IPS-15b (cell line): ENCODE results near the gene PRKAR1B.

Experiments
- H3K27me3 ChIP-seq: one replicate; pipeline ENCODE4 v1.6.1; 2013; ENCODE audit warnings: low read length; ENCODE audit not compliant: control insufficient read depth, insufficient read depth
- H3K36me3 ChIP-seq: one replicate; pipeline ENCODE4 v1.6.1; 2013; ENCODE audit warnings: low read length; ENCODE audit not compliant: control insufficient read depth, insufficient read depth
- H3K4me1 ChIP-seq: one replicate; pipeline ENCODE4 v1.6.1; 2013; ENCODE audit warnings: mild to moderate bottlenecking, low read length; ENCODE audit not compliant: control insufficient read depth, insufficient read depth
- H3K4me3 ChIP-seq: one replicate; pipeline ENCODE4 v1.5.1; 2013; ENCODE audit warnings: low read depth, low read length
- H3K9ac ChIP-seq: one replicate; pipeline ENCODE4 v1.6.1; 2013; ENCODE audit warnings: low read depth, mild to moderate bottlenecking, low read length
- H3K9me3 ChIP-seq: one replicate; pipeline ENCODE4 v1.6.1; 2013; ENCODE audit warnings: mild to moderate bottlenecking, low read length; ENCODE audit not compliant: control insufficient read depth, insufficient read depth

The PRKAR1B gene

DNA sequence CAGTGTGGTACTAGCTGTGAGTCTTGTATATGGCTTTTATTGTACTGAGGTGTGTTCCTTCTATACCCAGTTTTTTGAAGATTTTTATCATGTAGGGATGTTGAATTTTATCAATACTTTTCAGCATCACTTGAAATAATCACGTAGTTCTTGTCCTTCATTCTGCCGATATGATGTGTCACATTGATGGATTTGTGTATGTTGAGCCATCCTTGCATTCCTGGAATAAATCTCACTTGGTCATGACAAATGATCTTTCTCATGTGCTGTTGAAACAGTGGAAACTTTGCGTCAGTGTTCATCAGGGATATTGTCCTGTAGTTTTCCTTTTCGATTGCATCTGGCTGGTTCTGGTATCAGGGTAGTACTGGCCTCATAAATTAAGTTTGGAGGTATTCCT is 7.1 kb upstream of the PRKAR1B start:
- H3K4me3 ChIP-seq, result no peak overlapping the region
- H3K4me1 ChIP-seq, result peaks cover 4% of the 10 kb centered on the region
- H3K27me3 ChIP-seq, result no peaks in the 10 kb centered on the region
- H3K9me3 ChIP-seq, result peaks cover 6% of the 10 kb centered on the region
- no peak overlapping the region for H3K9ac ChIP-seq
- peaks cover 30% of the 10 kb centered on the region for H3K36me3 ChIP-seq

- Histone ChIP-seq H3K36me3 (peaks cover 30% of the 10 kb centered on the region), H3K4me3 (no peak overlapping the region), H3K9ac (no peak overlapping the region), H3K27me3 (no peaks in the 10 kb centered on the region), H3K9me3 (peaks cover 6% of the 10 kb centered on the region), H3K4me1 (peaks cover 4% of the 10 kb centered on the region)
Measured at GRCh38 chr7:732556-732955, 5.5 kb upstream of the PRKAR1B start.

DNA sequence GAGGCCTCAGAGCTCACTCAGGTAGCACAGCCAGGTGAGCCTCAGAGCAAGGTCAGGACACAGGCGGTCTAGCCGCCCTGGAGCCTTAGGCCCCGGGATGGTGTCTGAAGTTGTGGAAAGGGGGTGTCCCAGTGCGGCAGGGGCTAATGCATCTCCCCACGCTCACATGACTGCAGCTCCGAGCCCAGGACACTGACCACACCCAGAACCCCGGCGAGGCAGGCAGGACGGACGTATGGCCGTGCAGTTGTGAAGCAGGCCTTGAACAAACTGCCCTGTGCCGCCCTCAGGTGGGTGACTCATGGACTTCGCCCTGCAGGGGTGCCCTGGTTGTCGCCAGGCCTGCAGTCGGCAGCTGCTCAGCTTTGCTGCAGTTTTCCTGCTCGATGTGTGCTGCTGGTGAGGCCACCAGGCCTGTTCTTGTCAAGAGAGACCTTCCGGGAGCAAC is 5.0 kb upstream of the PRKAR1B start:
- peak overlapping the region; percentile 70 for H3K9ac ChIP-seq
- H3K36me3 ChIP-seq, result peaks cover 28% of the 10 kb centered on the region
- H3K4me1 ChIP-seq, result peaks cover 4% of the 10 kb centered on the region

GRCh38 chr7:731440-732085 is 4.5 kb upstream of the PRKAR1B start:
- H3K4me1 ChIP-seq, result peaks cover 4% of the 10 kb centered on the region
- H3K9me3 ChIP-seq, result peaks cover 6% of the 10 kb centered on the region
- no peak overlapping the region for H3K4me3 ChIP-seq
- H3K9ac ChIP-seq, result peak overlapping the region; percentile 70
- no peaks in the 10 kb centered on the region for H3K27me3 ChIP-seq
- peaks cover 28% of the 10 kb centered on the region for H3K36me3 ChIP-seq

More for the DNA sequence above, 5.0 kb upstream of the PRKAR1B start:
- Histone ChIP-seq H3K4me3 (no peak overlapping the region), H3K27me3 (no peaks in the 10 kb centered on the region), H3K9me3 (peaks cover 6% of the 10 kb centered on the region)

GRCh38 chr7:730501-731439 is 3.7 kb upstream of the PRKAR1B start:
- Histone ChIP-seq H3K9me3 (peaks cover 6% of the 10 kb centered on the region), H3K36me3 (peaks cover 28% of the 10 kb centered on the region), H3K27me3 (no peaks in the 10 kb centered on the region), H3K4me1 (peaks cover 4% of the 10 kb centered on the region), H3K4me3 (no peak overlapping the region), H3K9ac (no peak overlapping the region)

GRCh38 chr7:729140-730000 is 2.3 kb upstream of the PRKAR1B start:
- Histone ChIP-seq H3K27me3 (no peaks in the 10 kb centered on the region), H3K9me3 (no peaks in the 10 kb centered on the region), H3K4me3 (no peak overlapping the region), H3K9ac (no peak overlapping the region), H3K36me3 (peaks cover 23% of the 10 kb centered on the region), H3K4me1 (peaks cover 8% of the 10 kb centered on the region)

- peaks cover 25% of the 10 kb centered on the region for H3K36me3 ChIP-seq
- H3K9ac ChIP-seq, result no peak overlapping the region
Measured at GRCh38 chr7:728602-729001, 1.5 kb upstream of the PRKAR1B start.

DNA sequence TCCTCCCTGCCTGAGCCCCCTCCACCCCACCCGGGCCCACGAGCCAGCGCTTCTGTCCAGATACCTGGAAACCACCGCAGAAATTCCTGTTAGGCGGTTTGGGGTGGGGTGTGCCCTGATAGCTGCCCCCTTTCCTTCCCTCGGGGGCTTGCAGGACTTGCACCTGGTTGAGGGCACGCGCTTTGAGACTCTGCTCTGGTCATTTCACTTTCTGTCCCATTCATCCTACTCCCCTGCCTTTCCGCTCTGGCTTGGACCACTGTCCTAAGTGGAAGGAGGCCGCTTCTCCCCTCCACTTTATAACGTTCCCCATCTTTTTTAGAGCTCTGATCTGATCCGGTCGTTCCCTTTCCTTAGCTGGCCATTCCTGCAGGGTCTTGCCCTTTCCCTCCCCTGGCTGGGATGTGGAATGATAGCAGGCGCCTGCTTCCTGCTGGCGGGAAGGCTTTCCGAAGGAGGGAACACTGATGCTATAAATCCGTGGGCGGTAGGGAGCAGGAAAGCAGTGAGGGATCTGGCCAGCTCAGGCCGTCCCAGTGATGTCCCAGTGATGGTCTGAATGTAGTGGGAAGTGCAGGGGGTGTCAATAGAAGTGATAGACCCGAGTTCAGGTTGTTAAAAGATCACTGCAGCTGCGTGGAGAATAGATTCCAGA is 852 bp upstream of the PRKAR1B start:
- peak overlapping the region; percentile 50 for H3K4me3 ChIP-seq
- H3K9me3 ChIP-seq, result no peaks in the 10 kb centered on the region
- peaks cover 28% of the 10 kb centered on the region for H3K36me3 ChIP-seq
- no peaks in the 10 kb centered on the region for H3K27me3 ChIP-seq
- H3K9ac ChIP-seq, result peak overlapping the region; percentile 50
- H3K4me1 ChIP-seq, result peaks cover 8% of the 10 kb centered on the region

More at GRCh38 chr7:728602-729001, 1.5 kb upstream of the PRKAR1B start:
- Histone ChIP-seq H3K4me1 (peaks cover 8% of the 10 kb centered on the region), H3K4me3 (no peak overlapping the region), H3K9me3 (no peaks in the 10 kb centered on the region), H3K27me3 (no peaks in the 10 kb centered on the region)

DNA sequence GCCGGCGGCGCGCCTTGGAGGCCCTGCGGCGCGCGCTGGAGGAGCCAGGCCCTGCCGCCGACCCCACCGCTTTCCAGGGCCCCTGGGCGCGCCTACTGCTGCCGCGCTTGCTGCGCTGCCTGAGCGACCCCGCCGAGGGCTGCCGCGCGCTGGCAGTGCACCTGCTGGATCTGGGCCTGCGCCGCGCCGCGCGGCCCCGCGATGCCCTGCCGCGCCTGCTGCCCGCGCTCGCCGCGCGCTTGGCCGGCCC is 302 bp downstream of the PRKAR1B start:
- H3K4me1 ChIP-seq, result peaks cover 4% of the 10 kb centered on the region
- H3K4me3 ChIP-seq, result peak overlapping the region; percentile 92
- no peaks in the 10 kb centered on the region for H3K9me3 ChIP-seq
- H3K9ac ChIP-seq, result no peak overlapping the region
- peaks cover 26% of the 10 kb centered on the region for H3K36me3 ChIP-seq
- H3K27me3 ChIP-seq, result no peaks in the 10 kb centered on the region

DNA sequence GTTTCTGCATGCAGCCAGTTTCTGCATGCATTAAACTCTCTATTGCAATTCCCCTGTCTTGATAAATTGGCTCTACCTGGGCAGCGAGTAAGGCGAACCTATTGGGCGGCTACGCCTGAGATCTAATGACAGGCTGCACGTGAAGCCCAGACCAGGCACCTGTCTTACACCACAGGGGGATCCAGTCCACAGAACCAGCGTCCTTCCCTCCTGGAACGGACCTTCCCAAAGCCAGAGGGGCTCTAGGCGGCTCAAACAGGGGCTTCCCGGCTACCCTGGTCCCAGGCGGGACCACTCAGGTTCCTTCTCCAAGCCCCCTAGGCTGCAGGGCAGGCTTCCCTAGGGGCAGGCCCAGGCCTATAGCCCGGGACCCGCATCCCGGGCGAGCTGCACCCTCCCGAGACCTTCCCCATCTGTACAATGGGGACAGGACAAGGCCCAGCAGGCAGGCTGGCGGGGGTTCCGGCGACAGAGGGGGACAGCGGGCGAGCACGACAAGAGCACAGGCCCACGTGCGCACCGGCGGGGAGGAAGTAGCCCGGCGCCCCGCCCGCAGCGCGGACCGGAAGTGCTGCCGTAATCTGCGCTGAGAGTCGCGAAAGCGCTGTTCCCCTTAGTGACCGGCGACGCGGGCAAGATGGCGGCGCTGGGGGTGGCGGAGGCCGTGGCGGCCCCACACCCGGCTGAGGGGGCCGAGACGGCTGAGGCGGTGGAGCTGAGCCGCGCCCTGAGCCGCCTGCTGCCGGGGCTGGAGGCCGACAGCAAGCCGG is 812 bp downstream of the PRKAR1B start, which contains the start of gene DNAAF5:
TSS of gene DNAAF5 (plus strand) at position 616 of the 770 bp plus-strand sequence. CDS start at position 638, 22 bp downstream.
- Histone ChIP-seq H3K9me3 (no peaks in the 10 kb centered on the region), H3K4me3 (peak within 1 kb of the TSS; percentile 92), H3K9ac (peak within 1 kb of the TSS; percentile 94), H3K4me1 (peaks cover 4% of the 10 kb centered on the region), H3K27me3 (no peaks in the 10 kb centered on the region), H3K36me3 (peaks cover 22% of the 10 kb centered on the region)
